ENCODE measurements around the gene PDCD1LG2. TPM values are rescaled to one million over a fixed set of nuclear protein-coding genes. Genes with fewer than 3 reads are reported as not detected.

PDCD1LG2 gene
- total RNA-seq, 4 donors from 2014 or later, result 0.49 to 2.2 (median 0.99) TPM

DNA sequence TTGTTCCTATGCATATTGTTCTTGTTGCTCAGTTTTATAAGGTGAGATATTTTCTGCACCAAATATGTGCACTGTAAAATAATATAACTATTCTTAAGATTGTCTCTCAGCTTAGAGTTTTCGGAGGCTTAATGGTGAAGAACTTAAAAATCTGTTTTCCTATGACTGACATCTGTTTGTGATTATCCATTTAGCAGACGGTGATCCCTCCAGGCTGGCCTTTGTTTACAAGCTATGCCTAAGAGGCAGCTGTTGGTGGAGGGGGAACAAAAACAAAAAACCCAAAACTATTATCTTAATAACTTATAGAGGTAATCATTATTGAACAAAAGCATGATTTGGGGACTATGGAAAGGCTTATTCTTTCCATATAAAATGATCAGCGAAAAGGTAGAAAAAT is 658 bp downstream of the PDCD1LG2 start:
- TF ChIP-seq, protein P1, sequence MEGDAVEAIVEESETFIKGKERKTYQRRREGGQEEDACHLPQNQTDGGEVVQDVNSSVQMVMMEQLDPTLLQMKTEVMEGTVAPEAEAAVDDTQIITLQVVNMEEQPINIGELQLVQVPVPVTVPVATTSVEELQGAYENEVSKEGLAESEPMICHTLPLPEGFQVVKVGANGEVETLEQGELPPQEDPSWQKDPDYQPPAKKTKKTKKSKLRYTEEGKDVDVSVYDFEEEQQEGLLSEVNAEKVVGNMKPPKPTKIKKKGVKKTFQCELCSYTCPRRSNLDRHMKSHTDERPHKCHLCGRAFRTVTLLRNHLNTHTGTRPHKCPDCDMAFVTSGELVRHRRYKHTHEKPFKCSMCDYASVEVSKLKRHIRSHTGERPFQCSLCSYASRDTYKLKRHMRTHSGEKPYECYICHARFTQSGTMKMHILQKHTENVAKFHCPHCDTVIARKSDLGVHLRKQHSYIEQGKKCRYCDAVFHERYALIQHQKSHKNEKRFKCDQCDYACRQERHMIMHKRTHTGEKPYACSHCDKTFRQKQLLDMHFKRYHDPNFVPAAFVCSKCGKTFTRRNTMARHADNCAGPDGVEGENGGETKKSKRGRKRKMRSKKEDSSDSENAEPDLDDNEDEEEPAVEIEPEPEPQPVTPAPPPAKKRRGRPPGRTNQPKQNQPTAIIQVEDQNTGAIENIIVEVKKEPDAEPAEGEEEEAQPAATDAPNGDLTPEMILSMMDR (IDR thresholded peaks at IDR 0.05), result no peak
- TF ChIP-seq POLR2A (IDR thresholded peaks at IDR 0.05) (no peak), POLR2AphosphoS5 (IDR thresholded peaks at IDR 0.05) (no peak), EP300 (IDR thresholded peaks at IDR 0.05) (no peak)
- WGBS, result 65% methylated on average over 3 of the region's 3 CpGs
- no peaks in the 10 kb centered on the region for H3K36me3 ChIP-seq
- H3K27ac ChIP-seq, result peak overlapping the region; percentile 51
- H3K9me3 ChIP-seq, result no peaks in the 10 kb centered on the region
- DNase-seq (ENCODE audit: low spot score in 2 of 2), result no peak
- H3K4me3 ChIP-seq, result peak overlapping the region; percentile 28
- H3K27me3 ChIP-seq, result no peaks in the 10 kb centered on the region
- peaks cover 15% of the 10 kb centered on the region for H3K4me1 ChIP-seq

DNA sequence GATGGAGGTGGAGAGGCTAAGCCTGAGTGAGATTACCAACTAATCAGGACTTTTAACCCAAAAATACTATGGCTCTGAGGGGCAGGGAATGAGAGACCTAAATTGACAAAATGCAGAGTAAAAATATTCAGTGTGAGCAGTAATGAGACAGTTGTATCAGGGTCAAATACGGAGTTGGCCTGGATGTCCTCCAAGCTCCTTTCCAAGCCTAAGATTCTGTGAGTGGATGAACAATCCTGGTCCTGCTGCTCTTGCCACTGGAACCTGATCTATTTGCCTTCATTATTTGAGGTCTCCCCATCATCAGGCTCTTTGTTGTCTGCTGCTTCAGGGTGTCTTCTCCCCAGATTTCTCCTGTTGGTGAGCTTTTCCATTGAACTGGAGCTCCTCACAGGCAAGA is 1.1 kb downstream of the PDCD1LG2 start:
- 29% methylated on average over 1 of the region's 1 CpG for WGBS
- Histone ChIP-seq H3K4me3 (peak overlapping the region; percentile 28), H3K27me3 (no peaks in the 10 kb centered on the region), H3K27ac (peak overlapping the region; percentile 22), H3K4me1 (peaks cover 15% of the 10 kb centered on the region), H3K9me3 (no peaks in the 10 kb centered on the region), H3K36me3 (no peaks in the 10 kb centered on the region)
- DNase-seq (ENCODE audit: low spot score in 2 of 2), result no peak
- TF ChIP-seq POLR2A (IDR thresholded peaks at IDR 0.05) (no peak), EP300 (IDR thresholded peaks at IDR 0.05) (no peak), POLR2AphosphoS5 (IDR thresholded peaks at IDR 0.05) (no peak)
- TF ChIP-seq, protein P1 (IDR thresholded peaks at IDR 0.05), result no peak

DNA sequence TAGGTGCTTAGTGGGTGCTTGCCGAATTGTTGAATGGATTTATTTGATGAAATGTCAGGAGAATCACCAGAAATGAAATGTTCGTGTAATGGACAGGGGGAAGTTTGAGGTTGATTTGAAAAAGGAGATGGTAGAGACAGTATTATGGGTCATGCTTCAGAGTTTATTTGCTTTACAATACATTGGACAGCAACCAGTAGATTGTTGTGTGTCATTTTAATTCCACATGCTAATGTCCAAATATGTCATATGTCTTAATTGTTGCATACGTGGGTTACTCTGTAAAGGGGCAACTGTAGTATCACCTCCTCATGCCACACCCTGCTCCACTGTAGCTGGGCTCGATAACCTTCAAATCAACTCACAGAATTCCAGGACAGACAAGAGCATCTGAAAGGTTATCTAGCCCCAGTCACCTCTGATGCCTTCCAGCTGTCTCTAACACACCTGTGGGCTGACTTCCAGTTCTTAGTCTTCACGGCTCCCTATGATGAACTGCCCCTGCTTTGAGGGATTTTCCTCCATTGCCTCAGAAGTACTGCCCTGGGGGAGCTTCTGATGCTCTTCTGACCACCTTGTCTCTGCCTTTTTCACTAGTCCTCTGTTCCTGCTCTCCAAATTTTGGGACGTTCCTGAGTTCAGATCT is 1.7 kb downstream of the PDCD1LG2 start:
- H3K9me3 ChIP-seq, result no peaks in the 10 kb centered on the region
- no peak overlapping the region for H3K4me3 ChIP-seq
- no peaks in the 10 kb centered on the region for H3K36me3 ChIP-seq
- peaks cover 15% of the 10 kb centered on the region for H3K4me1 ChIP-seq
- DNase-seq (ENCODE audit: low spot score in 2 of 2), result no peak
- peak overlapping the region; percentile 22 for H3K27ac ChIP-seq
- TF ChIP-seq POLR2A (IDR thresholded peaks at IDR 0.05) (no peak), EP300 (IDR thresholded peaks at IDR 0.05) (no peak), POLR2AphosphoS5 (IDR thresholded peaks at IDR 0.05) (no peak)
- TF ChIP-seq, protein P1 (IDR thresholded peaks at IDR 0.05), result no peak
- H3K27me3 ChIP-seq, result no peaks in the 10 kb centered on the region
- 76% methylated on average over 6 of the region's 6 CpGs for WGBS

DNA sequence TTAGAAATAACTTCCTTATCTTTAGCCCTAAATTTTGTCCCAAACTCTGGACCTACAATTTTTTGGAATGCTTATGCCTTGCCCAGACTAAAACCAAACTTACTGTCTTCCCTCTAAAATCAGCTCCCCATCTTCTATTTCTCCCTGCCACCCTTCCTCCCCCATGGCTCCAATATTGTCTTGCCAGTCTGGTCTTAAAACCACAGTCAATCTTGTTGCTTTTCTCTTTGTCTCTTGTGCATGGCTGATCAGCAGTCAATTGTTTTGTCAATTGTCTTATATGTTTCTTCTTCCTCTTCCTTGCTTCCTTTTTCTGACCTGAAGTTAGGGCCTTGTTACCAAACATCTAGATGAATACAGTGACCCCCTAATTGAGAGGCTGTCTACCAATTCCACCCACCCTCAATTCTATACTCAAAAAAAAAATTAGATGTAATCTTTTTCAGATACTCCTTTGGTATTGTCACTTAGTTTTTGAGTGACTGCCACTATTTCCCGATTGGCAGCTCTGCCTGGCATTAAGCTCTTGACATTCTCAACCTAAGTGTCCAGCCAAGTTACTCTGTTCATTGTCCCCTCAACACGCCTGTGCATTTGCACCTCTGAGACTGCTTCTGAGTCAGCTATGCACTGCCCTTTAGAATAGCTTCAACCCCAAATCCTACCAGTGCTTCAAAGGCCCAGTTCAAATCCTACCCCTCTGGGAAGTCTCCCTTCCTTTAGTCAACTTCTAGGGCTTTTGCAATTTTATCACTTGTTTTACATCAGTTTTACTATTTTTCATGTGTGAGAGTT is 2.5 kb downstream of the PDCD1LG2 start:
- Histone ChIP-seq H3K36me3 (no peaks in the 10 kb centered on the region), H3K27me3 (no peaks in the 10 kb centered on the region), H3K4me3 (no peak overlapping the region), H3K9me3 (no peaks in the 10 kb centered on the region), H3K4me1 (peaks cover 20% of the 10 kb centered on the region), H3K27ac (no peak overlapping the region)
- DNase-seq (ENCODE audit: low spot score in 2 of 2), result no peak
- TF ChIP-seq POLR2AphosphoS5 (IDR thresholded peaks at IDR 0.05), result no peak
- TF ChIP-seq, protein P1 (IDR thresholded peaks at IDR 0.05), result no peak
- TF ChIP-seq POLR2A (IDR thresholded peaks at IDR 0.05), result no peak
- TF ChIP-seq EP300 (IDR thresholded peaks at IDR 0.05), result no peak
- 88% methylated on average over 2 of the region's 2 CpGs for WGBS

DNA sequence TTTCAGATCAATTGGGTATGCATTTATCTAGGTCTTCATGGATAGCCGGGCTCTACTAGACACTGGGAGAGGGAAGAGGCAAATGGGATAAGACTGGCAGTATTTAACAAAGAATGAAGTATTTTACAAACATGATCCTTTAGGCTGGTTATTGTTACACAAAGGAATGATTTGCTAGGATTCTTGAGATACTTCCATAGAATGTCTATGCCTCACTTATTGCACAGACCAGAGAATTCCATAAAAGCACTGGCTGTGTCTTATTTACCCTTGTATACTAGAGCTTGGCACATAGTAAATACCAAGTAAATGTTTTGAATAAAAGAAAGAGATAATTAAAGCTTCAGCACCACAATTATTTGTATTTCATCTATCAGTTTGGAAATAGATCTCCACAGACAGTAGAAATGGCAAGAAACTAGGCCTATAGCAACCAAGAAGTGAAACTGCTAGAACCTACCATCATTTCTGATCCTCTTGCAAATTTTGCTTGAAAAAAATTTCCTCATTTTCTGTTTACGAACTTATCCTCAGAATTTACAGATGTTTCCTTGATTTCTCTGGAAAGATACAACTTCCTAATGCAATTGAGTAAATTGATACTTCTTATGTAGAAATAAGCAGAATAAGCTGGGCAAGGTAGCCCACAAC is 3.8 kb downstream of the PDCD1LG2 start:
- Histone ChIP-seq H3K27me3 (no peaks in the 10 kb centered on the region), H3K36me3 (no peaks in the 10 kb centered on the region), H3K9me3 (no peaks in the 10 kb centered on the region), H3K27ac (no peak overlapping the region), H3K4me1 (peaks cover 27% of the 10 kb centered on the region), H3K4me3 (no peak overlapping the region)
- TF ChIP-seq EP300 (IDR thresholded peaks at IDR 0.05) (no peak), POLR2A (IDR thresholded peaks at IDR 0.05) (no peak), POLR2AphosphoS5 (IDR thresholded peaks at IDR 0.05) (no peak)
- TF ChIP-seq, protein P1 (IDR thresholded peaks at IDR 0.05), result no peak
- WGBS, result 92% methylated on average over 2 of the region's 2 CpGs
- DNase-seq (ENCODE audit: low spot score in 2 of 2), result no peak
